NT2/D1 (cell line): ENCODE results near the gene SPEN.

Experiments used
- YY1 ChIP-seq: IDR thresholded peaks from 2 replicates; pipeline ENCODE4 v1.6.1; 2011; ENCODE audit not compliant: insufficient read length, insufficient read depth
- ZNF274 ChIP-seq: IDR thresholded peaks from 2 replicates; pipeline ENCODE4 v1.6.1; 2011; ENCODE audit warnings: mild to moderate bottlenecking, low read depth, low read length

GRCh38 chr1:15895233-15895632, 47.7 kb downstream of the SPEN start:
- TF ChIP-seq YY1 (no peak), ZNF274 (no peak)
